Measurements from ENCODE around the gene FAM163B. TPM values are rescaled to one million over a fixed set of nuclear protein-coding genes. Genes with fewer than 3 reads are reported as not detected.

FAM163B gene
- total and polyA plus RNA-seq, 2 of the 8 experiments (the other 6 are each of a cell fraction or from before 2014, with no cell fraction given), result 0.63 to 1.0 TPM

GRCh38 chr9:133622555-133622954 is 13.4 kb upstream of the FAM163B start:
- Histone ChIP-seq H3K79me1 (ENCODE audit: low read depth, low read length) (no peaks in the 10 kb centered on the region), H3K23ac (ENCODE audit: insufficient read length) (no peak overlapping the region), H3K27ac (ENCODE audit: low read depth, low read length) (no peak overlapping the region), H4K5ac (ENCODE audit: insufficient read length, low read depth, low read length) (no peak overlapping the region), H2BK12ac (ENCODE audit: low read depth, low read length) (no peak overlapping the region), H3K9me3 (ENCODE audit: insufficient read depth in 2 of 2, low read depth in 1 of 2, low read length in 1 of 2) (peaks cover 6% of the 10 kb centered on the region in 2 experiments; a peak in 3 of 4 replicates), H4K20me1 (replicated peaks in 1 of 2; ENCODE audit: control insufficient read depth in 1 of 2, insufficient read depth in 2 of 2, low read length in 2 of 2) (no peaks in the 10 kb centered on the region), H2BK120ac (replicated peaks; ENCODE audit: low read depth, low read length) (no peak overlapping the region), H3K14ac (ENCODE audit: insufficient read length) (no peak overlapping the region), H2AK5ac (ENCODE audit: low read depth, low read length) (no peak overlapping the region), H3K27me3 (replicated peaks in 1 of 4; ENCODE audit: control insufficient read depth in 3 of 4, extremely low read depth in 1 of 4, insufficient read depth in 3 of 4, low read length in 3 of 4) (peaks cover 0 to 5% (median 0%) of the 10 kb centered on the region in 4 experiments; a peak in 2 of 7 replicates), H3K56ac (replicated peaks; ENCODE audit: insufficient read length, low read depth, low read length) (no peak overlapping the region), H4K91ac (replicated peaks; ENCODE audit: insufficient read length, low read length) (no peak overlapping the region), H3K4me3 (ENCODE audit: extremely low read depth in 1 of 4, insufficient read depth in 2 of 4, low read depth in 3 of 4, low read length in 4 of 4) (no peak overlapping the region), H3K79me2 (ENCODE audit: control insufficient read depth in 1 of 2, insufficient read depth in 2 of 2, low read length in 2 of 2) (no peaks in the 10 kb centered on the region), H3K4ac (replicated peaks; ENCODE audit: insufficient read length, low read depth, low read length) (no peak overlapping the region), H3K36me3 (ENCODE audit: control insufficient read depth in 2 of 4, insufficient read depth in 4 of 4, low read length in 3 of 4) (no peaks in the 10 kb centered on the region), H2BK20ac (ENCODE audit: low read length) (no peak overlapping the region), H2BK15ac (ENCODE audit: low read length) (no peak overlapping the region), H3K4me2 (ENCODE audit: insufficient read depth in 1 of 2, low read depth in 2 of 2, low read length in 2 of 2) (no peak overlapping the region), H2AFZ (ENCODE audit: low read length) (no peak overlapping the region), H3K18ac (ENCODE audit: extremely low read depth, low read length) (no peak overlapping the region), H3K4me1 (replicated peaks in 1 of 4; ENCODE audit: control insufficient read depth in 3 of 4, insufficient read depth in 4 of 4, low read length in 3 of 4) (no peaks in the 10 kb centered on the region), H4K8ac (ENCODE audit: extremely low read depth, insufficient read depth, low read length) (no peak overlapping the region), H3K23me2 (ENCODE audit: low read depth, low read length) (no peaks in the 10 kb centered on the region), H2BK5ac (ENCODE audit: low read depth, low read length) (no peak overlapping the region), H3K9ac (replicated peaks in 1 of 4; ENCODE audit: extremely low read depth in 1 of 4, low read depth in 3 of 4, low read length in 3 of 4) (no peak overlapping the region)
- FAIRE-seq (no peak), DNase-seq (ENCODE audit: low read depth in 1 of 2, low spot score in 2 of 2) (no peak)
- no peak for TF ChIP-seq MAX (IDR thresholded peaks at IDR 0.05)
- TF ChIP-seq ZNF274 (IDR thresholded peaks at IDR 0.05; ENCODE audit: borderline replicate concordance, extremely low read depth, low read length), result no peak
- WGBS, 2 experiments (ENCODE audit: extremely low coverage in 1 of 2, insufficient coverage in 1 of 2, insufficient read length in 1 of 2, insufficient replicate concordance in 2 of 2, low coverage in 1 of 2, low lambda C conversion rate in 2 of 2, missing lambda C conversion rate in 1 of 2), result 81% methylated on average over 5 of the region's 5 CpGs; no CpG with 5 or more reads in 1 of the 2 experiments
- CTCF ChIA-PET (ENCODE audit: partially characterized antibody), result interaction anchor here (1.2 kb wide), 1 partner anchor 17 kb away, joined by 3 read pairs; no protein-coding TSS in a partner anchor
- POLR2A ChIA-PET (ENCODE audit: partially characterized antibody), result no interaction called here

Data from H1 (cell line).